Limb (tissue), 2 donors: ENCODE measurements around the gene UBR4.
"Not testable (repeated sequence)": the region's sequence is repeated elsewhere in the genome, so short reads cannot be mapped to it uniquely, and the experiment has no call there.

Experiments used
- DNase-seq, 2 donors: peaks; one replicate each; pipeline ENCODE4 v3.0.0-alpha.2; 2016; ENCODE audit errors: extremely low spot score in 2 of 2

Gene UBR4

GRCh38 chr1:19220080-19220846 lies 10.2 kb upstream of the UBR4 start:
- DNase-seq: no peak

- DNase-seq: no peak
Measured at GRCh38 chr1:19219451-19219850, 9.4 kb upstream of the UBR4 start.

DNA sequence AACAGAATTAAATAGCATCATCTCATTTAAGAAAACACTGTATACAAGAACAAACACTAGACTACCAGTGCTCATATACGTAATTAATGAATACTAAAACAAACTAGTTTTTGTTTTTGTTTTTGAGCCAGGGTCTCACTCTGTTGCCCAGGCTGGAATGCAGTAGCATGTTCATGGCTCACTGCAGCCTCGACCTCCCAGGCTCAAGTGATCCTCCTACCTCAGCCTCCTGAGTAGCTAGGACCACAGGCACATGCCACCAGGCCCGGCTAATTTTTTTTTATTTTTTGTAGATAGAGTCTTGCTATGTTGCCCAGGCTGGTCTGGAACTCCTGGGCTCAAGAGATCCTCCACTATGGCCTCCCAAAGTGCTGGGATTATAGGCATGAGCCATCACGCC lies 6.5 kb upstream of the UBR4 start:
- not testable (repeated sequence) for DNase-seq

DNA sequence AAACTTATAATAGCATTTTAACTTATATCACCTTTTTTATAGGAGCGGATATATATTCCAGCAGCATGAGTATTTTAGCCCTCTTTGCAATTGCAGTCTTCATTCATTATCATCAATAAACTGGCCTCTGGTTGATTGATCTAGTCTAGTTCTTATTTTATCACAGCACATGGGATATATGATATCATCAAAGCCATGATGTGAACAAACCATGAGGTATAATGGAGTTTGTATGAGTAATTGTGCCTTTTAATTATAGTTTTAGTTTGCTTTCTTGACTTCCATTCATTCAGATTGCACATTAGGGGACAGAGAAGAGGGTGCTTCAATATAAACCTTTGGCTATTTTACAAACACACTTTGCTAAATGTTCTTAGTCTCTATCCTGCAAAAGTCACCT lies 3.5 kb upstream of the UBR4 start:
- DNase-seq: no peak

GRCh38 chr1:19212167-19212566 lies 2.1 kb upstream of the UBR4 start:
- DNase-seq: no peak

GRCh38 chr1:19210772-19211549 lies 895 bp upstream of the UBR4 start:
- DNase-seq: no peak

DNA sequence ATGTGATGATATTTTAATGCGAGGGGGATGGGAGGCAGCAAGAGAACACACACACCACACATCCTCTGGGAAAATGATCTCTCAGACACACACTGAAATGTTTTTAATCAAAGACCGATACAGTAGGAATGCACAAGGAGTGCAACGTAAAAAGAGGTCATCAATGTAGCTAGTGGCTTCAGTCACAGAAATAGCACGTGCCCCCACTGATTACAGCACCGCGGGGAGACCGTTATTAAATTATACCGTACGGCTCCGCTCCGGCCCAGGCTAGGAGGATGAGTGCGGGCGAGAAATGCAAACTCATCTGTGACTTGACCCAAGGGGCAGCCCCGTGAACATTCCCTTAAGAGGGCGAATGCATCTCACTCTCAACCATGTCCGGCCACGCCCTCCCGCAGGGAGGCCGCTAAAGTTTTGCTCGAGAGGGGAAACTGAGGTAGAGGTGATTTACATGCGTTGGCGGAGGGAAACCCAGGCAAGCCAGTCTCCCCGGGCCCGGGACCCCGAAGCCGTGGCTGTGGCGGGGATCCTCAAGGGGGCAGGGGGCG lies 552 bp downstream of the UBR4 start:
- peak in 1 of 2 donors; percentile 11 for DNase-seq

GRCh38 chr1:19208710-19209438 lies 1.2 kb downstream of the UBR4 start:
- no peak for DNase-seq

DNA sequence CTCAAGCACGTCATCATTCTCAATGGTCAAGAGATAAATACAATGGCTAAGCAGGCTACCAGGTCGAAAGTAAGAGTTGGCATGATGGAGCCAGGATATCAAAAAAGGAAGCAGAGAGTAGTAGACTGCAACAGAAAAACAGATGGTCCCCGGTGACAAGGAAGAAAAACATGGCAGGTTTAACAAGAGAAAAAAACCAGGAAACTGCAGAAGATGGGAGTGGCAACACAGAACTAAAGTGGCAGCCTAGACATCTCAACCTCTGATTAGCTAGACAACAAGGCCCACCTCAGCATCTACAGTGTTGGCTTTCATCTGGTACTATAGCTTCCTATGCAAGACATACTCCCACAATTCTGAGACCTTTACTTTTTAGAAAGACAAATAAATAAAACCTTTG lies 3.1 kb downstream of the UBR4 start:
- DNase-seq: no peak

DNA sequence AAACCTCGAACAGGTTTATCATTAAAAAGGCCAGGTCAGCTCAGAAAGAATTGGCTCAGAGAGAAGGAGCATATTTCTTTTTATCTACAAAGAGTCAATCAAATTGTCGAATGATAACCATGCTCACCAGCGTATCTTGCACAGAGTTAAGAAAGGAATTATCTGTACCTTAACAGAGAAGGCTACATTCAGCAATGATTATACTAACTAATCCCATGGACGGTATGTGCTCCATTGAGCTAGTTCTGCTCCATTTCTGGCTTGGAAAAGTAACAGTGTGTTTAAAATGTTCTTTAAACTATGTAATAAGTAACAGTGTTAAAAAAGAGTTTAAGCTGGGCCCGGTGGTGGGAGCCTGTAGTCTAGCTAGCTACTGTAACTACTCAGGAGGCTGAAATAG lies 4.2 kb downstream of the UBR4 start:
- DNase-seq: no peak

DNA sequence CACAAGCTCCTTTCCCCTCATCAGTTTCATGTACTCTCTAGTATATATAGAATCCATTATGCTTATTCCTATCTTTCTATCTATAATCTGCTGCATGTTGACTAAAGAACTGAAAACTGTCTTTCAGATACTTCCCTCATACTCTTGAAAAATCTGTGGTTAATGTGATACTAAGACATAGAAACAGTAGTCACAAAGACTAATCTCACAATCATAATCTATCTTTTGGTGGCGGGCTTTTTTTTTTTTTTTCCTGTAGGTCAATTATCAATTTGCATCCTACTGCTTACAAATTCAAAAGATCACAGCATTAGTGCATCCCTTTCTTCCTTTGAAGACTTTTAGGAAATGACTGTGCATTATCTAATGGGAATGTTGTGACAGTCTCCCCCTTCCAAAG lies 4.7 kb downstream of the UBR4 start:
- no peak for DNase-seq

DNA sequence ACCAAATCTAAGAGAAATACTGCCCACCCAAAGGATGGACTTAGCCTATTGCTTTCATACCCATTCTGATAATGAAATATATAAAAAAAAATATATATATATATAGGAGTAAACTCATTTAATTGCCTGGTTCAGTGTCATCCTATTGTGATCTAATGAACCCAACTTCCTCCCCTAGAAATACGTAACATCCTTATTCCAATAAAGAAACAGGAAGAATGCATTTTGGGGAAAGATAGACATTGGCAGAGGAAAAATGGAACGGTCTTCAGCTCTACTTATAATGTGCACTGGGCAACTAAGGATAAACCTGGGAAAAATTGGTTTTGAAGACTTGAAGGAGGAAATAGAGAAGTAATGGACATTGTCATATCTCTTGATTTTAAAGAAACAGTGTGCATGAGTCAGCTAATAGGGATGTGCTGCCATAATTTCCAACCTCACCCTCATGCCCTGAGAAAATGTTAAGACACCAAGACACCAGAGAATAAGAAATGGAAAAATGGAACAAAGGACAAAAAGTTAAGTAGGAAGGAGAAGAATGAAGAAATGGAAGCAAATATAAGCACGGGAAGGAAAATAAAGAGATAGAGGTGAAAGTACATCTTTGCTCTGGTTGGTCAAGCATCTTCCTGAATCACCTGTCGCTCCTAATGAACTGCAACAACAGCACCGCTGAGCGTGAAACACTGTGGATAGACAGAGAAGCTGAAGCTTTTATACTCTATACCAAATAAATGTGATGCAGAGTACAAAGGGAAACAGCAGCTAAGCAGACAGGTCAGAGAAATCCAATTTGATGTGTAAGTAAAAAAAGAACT lies 5.4 kb downstream of the UBR4 start:
- no peak for DNase-seq

DNA sequence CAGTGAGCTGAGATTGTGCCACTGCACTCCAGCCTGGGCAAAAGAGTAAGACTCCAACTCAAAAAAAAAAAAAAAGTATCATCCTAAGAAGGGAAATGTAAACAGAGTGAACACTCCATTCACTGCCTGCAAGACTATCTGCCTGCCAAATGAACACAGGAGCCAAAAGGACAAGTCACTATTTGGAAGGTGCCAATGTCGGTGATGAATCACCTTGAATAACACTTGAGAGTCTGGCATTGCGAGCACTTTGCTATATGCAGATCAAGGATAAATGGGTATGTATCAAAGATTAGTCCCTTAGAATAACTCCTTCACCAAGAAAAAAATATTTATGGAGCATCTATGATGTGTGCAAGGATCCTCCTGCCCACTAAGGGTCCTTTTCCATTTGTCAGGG lies 6.6 kb downstream of the UBR4 start:
- no peak for DNase-seq

DNA sequence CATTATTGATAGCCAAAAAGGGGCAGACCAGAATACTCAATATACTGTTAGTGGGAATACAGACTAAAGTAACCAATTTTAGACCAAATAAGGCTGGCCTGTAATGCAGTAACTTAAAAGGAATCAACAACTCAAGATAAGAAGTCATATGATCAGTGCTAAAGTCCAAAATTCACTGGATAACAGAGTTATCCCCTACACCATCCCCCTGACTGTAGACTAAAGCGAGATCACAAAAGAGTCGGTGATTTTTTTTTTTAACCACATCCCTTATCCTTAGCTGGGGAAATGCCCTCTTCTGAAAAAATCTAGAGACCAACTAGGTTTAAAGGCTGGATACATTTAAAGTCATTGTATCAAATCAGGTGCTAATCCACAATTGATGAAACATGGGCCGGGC lies 7.7 kb downstream of the UBR4 start:
- no peak for DNase-seq

DNA sequence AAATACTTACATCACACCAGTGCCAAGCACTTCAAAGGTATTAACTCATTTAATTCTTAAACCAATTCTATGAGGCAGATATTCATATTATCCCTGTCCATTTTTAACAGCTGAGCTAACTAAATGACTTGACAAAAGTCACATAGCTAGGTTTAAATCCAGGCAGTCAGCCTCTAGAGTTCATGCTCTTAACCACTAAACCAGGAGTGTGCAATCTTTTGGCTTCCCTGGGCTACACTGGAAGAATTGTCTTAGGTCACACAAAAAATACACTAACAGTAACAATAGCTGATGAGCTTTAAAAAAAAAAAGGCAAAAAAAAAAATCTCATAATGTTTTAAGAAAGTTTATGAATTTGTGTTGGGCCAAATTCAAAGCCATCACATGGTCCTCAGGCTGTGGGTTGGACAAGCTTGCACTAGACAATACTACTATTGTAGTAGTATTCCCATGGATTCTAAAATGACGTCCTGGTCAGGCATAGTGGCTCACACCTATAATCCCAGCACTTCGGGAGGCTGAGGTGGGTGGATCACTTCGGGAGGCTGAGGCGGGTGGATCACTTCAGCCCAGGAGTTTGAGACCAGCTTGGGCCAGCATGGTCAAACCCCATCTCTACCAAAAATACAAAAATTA lies 10.0 kb downstream of the UBR4 start:
- DNase-seq: no peak

- DNase-seq: no peak
Measured at GRCh38 chr1:19199329-19199968, 10.6 kb downstream of the UBR4 start.

DNA sequence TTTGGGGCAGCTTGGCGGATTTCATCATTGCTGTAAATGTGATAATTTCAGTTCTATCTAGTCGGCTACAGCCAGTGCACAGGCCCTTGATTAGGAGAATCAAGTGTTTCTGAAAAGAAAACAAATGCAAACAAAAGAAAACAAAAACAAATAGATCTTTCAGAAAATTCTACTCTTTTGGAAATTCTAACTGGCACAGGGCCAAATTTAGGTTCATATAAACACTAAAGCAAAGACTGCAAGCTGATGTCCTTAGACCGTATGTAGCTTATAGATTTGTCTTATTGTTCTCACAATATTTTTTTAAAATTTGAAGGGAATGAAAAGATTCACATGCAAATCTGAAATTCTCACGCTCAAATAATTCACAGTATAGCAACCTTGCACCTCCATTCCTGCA lies 11.2 kb downstream of the UBR4 start:
- DNase-seq: no peak

DNA sequence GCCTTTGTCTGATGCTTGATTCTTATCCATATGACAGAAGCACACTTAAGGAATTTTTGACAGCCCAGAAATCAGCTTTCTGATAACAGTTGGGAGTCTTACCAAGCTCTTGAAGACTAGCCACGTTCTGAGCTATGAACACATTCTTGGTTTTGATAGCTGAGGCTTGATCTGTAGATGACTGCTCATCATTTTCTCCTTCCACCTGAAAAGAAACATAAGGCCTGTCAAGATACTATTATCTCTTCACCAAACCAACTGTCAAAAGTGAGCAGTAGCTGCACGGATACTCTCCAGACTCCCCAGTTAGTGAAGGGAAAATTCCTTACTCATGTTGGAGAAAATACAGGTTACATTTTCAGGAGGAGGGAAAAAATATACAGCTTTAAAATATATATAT lies 12.2 kb downstream of the UBR4 start:
- no peak for DNase-seq

DNA sequence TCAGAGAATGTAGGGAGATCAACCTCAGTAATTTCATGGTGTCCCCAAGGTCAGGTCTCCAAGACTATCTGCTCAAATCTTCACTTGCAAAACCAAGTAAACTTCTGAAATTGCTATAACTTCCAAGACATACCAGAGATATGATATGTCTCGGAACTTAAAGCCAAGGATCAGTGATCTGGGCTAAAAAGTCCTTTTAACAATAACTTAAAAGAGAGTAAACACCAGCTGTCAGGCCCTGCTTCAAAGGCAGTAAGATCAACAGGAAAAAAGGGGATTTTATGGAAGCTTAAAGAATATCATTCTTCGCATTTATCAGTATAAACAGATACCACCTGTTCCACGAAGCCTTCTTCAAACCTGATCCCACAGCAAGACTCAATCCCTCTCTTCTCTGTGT lies 13.7 kb downstream of the UBR4 start:
- no peak for DNase-seq

- no peak for DNase-seq
Measured at GRCh38 chr1:19193004-19193403, 17.1 kb downstream of the UBR4 start.
